IPS DF 19.7 (cell line): ENCODE results near the gene SLC28A1.

Experiments used
- DNase-seq: peaks from one replicate; pipeline ENCODE4 v3.0.0-alpha.2; 2013; ENCODE audit warnings: low read depth, low spot score

Gene SLC28A1

GRCh38 chr15:84938726-84939125 is 54.3 kb downstream of the SLC28A1 start:
- DNase-seq = no peak

GRCh38 chr15:84940399-84940798 is 55.9 kb downstream of the SLC28A1 start:
- DNase-seq = no peak

DNA sequence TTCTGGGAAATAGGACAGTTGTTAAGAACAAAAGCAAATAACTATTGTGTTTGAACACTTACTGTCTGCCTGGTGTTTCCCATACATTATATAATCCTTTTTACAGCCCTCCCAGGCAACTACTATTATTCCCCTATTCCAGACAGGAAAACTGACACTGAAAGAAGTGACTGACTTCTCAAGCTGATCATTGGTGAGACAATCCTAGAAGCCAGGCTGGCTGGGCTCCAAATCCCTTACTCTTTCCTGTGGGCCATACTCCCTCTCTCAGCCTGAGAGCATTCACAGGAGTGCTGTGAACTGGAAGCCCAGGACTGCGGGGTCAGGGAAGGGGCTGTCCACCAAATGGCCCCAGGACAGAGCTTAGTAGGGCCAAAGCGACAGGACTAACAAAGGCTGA is 58.0 kb downstream of the SLC28A1 start:
- no peak for DNase-seq

DNA sequence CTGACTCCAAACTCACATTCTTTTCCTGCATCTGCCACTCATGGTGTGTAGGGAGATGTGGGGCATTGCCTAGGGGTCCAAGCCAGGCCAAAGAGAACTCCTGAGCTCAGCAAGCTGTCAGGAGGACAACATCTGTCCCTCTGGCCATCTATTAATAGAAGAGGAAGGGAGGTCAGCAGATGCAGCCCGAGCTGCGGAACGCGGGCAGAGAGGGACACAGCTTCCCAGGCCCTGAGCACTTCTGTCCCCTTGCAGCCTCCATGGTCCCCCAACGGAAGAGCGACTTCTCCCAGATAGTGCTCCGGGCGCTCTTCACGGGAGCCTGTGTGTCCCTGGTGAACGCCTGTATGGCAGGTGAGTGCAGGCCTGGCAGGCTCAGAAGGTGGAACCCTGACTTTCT is 59.8 kb downstream of the SLC28A1 start:
- DNase-seq = no peak

DNA sequence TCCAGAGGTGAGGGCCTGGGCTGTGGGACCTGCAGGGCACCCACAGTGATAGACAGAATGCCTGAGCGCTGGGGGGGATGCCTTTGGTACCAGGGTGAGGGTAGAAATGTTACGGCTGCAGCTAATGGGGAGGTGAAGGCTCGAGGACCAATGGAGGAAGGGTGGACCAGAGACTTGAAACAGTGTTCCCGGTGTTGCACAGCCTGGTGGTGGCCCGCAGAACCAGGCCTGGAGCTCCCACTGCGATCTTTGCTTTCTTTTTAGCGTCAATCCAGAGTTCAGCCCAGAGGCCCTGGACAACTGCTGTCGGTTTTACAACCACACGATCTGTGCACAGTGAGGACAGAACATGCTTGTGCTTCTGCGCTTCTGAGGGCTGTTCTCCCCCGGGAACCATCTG is 60.4 kb downstream of the SLC28A1 start:
- DNase-seq = no peak

DNA sequence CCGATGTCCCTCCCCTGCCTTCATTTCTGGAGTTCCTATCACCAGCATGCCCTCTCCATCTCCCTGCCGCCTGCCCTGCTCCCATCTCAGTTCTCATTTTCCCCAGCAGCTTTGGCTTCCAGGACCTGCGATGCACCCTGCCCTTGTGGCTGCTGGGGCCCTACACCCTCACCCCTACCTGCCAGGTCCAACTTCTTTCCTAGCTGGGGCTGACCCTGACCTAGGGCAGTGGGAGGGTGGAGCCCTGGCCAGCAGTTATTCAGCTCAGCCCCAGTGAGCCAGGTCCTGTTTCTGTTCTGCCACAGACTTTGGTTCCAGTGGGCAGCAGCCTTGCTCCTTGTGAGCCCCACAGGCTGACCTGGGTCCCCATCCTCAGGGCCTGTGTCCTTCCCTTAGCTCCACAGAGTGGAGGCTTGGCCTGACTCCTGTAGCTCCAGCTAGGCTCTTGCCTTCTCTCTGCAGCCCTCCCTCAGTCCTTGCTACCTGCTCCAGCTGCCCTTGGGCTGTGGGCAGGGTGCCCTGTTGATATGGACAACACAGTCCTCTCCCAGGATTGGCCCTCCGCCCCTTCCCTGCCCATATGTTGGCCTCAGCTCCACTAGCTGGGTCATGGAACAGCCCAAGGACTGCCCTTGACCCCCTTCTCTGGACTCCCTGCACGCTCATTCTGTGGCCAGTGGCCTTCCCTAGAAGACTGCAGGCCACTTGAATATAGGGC is 62.5 kb downstream of the SLC28A1 start:
- DNase-seq = no peak

DNA sequence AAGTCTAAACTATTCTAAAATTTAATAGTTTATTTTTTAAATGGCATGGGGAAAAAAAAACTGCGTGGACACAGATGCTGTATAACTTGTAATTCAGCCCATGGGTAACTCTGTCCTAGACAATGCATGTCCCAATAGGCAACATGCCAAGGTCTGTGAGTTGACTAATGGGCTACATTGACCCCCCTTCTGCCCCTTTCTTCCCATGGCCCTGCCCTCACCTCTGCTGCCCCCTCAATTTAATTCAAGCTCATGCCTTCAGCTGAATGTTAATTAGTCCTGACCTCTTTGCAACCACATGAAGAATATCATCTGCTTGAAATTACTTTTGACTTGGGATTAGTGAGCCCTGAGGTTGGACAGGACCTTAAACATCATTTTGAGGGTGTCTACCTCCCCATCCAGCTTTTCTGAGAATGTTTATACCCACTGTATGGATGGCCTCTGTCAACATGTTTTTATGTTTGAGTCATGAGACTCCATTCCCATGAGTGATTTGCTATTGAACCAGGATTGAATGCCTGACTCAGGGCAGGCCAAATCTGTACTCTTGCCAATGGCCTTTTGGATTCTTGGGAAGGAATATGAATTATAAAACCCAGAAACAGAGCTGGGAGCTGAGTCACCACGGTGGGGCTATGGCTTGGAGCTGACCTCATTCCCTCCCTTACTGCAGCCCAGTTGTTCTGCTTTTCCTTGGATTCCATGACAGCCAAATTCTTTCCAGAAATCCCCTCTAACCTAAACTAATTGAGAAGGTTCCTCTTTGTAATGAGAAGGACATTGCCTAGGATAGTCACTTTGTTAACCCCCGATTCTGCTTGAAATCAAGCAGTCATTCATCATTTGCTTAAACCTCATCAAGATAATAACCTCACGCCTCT is 63.7 kb downstream of the SLC28A1 start:
- DNase-seq = no peak

GRCh38 chr15:84949043-84949442 is 64.6 kb downstream of the SLC28A1 start:
- DNase-seq = no peak

DNA sequence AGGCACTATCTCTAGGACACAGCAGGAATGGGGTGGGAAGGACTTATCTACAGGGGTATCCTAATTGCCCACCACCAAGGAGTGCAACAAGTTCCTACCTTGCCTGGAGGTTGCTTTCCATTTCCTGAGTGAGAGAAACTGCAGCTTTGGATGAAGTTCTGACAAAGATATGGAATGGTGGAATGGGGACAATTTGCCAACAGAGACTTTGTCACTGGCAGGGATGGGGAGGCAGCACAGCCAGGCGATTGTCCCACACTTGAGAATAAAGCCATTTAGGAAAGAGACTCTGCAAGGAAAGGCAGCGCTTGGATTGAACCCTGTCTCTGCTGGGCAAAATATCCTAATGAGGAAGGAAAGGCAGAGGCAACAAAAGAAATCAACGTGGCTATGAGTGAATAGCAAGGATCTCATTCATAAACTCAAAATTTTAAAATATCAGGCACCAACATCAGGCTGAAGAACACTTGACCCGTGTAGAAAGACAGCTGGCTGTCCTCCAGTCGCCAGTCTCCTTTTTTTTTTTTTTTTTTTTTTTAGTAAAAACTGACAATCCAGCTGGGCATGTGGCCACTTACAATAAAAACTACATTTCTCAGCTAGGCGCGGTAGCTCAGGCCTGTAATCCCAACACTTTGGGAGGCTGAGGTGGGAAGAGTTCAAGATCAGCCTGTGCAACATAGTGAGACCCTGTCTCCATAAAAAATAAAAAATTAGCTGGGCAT is 65.5 kb downstream of the SLC28A1 start:
- DNase-seq = no peak

DNA sequence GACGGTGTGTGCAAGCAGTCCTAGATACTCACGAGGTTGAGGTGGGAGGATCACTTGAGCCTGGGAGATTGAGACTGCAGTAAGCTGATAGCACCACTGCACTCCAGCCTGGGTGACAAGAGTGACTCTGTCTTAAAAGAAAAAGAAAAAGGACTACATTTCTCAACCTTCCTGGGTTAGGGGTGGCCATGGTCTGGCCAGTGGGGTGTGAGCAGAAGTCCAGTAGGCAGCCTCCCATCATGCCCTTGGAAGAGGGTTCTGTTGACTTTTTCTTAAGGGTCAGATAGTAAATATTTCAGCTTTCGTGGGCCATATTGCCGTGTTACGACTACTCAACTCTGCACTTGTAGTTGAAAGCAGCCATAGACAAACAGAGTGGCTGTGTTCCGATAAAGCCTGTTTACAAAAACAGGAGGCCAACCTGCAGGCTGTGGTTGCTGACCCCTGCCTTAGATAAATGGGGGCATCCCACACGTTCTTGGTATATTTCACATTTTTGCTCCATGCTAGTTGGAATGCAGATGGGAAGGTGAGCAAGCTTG is 66.2 kb downstream of the SLC28A1 start:
- DNase-seq = no peak

DNA sequence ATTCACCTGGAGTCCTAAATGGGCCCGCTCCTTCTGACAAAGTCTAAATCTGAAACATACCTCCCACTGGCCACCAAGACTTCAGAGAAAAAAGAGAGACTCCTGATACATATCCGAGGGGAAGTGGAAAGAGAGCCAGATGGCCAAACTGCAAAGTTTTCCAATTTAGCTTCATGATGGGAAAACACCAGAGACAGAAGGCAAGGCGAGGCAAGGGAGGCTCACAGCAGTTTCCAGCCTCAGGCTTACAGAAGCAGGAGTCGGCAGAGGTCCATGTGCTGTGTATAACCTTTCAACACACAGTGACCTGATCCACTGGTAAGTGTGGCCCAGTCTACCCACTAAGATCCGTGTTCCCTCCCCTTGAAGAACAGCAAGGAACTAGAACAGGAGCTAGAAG is 67.3 kb downstream of the SLC28A1 start:
- no peak for DNase-seq

DNA sequence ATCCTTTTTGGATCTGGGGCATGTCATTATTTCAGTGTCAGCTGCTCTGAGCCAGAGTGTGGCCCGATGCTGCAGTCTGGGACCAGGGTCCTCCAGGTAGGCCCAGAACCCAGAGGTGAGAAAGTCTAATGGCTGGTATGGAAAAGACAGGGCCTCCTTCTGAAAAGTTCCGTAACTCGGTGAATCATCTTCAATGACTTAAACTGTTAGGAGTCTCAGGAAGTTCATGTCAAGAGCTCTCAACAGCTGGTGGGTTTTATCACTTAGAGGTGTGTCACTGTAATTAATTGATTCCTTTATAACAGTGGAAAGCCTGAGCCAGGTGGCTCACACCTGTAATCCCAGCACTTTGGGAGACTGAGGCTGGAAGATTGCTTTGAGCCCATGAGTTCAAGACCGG is 68.7 kb downstream of the SLC28A1 start:
- no peak for DNase-seq

GRCh38 chr15:84953726-84954125 is 69.3 kb downstream of the SLC28A1 start:
- no peak for DNase-seq

DNA sequence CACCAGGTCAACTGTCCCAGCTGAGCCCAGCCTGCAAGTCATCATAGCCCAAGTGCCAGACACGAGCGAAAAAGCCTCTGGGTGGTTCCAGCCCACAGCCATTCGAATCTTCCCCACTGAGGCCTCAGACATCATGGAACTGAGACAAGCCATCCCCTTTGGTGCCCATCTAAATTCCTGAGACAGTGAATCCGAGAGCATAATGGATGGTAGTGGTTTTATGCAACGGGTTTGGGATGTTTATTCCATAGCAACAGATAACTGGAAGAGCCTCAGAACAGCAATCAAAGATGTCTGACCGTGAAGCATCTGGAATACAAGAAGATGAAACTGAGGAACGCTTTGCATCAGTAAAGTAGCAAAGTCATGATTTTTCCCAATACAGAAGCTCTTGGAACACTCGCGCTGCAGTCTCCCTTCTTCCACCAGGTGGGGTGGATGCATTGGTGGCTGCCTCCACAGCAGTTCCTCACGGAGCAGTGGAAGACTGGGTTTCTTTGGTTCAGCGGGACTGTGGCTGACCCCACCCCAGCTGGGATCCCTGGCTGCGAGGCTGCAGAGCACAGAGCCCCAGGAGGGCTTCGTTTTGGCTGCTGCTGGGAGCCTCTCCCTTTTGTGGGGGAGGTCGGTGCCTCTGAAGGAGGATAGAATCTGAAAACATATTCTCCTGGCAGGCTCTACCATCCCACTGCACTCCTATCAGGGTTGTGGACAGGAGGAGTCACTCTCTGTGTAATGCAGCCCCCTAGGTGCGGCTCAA is 70.8 kb downstream of the SLC28A1 start:
- no peak for DNase-seq

DNA sequence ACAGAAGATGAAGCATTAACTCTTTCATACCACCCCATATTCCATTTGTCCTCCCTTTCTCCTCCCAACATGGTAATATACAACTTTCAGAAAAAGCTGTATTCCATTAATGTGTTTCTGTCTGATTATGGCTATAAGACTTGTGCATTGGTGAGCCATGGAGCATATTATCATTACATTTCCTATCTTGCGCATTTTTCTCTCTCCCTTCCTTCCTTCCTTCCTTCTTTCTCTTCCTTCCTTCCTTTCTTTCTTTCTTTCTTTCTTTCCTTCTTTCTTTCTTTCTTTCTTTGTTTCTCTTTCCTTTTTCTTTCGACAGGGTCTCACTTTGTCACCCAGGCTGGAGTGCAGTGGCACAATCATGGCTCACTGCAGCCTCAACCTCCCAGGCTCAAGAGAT is 71.7 kb downstream of the SLC28A1 start:
- no peak for DNase-seq

GRCh38 chr15:84960391-84961113 is 76.1 kb downstream of the SLC28A1 start:
- DNase-seq = no peak

GRCh38 chr15:84961114-84961452 is 76.6 kb downstream of the SLC28A1 start:
- DNase-seq = no peak

- DNase-seq = no peak
These were observed 77.2 kb downstream of the SLC28A1 start for GRCh38 chr15:84961707-84962106.

DNA sequence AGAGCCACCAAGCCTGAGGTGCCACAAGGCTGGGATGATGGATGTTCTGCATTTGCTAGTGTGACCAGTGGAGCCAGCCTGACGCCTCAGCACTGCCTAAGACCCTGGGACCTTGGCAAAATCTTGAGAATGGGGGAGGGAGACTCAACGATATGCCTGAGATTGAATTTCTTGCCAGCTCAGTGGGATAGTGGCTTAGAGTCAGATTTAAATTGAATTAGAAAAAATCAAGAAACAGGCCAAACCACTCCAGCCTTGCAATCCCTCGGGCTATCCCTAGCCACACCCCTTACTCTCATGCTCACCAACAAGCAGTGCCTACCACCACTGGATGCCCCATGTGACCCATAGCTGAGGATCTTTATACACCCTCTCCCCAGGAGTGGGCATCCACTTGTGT is 78.5 kb downstream of the SLC28A1 start:
- no peak for DNase-seq

- DNase-seq = no peak
These were observed 82.9 kb downstream of the SLC28A1 start for GRCh38 chr15:84967380-84967779.

DNA sequence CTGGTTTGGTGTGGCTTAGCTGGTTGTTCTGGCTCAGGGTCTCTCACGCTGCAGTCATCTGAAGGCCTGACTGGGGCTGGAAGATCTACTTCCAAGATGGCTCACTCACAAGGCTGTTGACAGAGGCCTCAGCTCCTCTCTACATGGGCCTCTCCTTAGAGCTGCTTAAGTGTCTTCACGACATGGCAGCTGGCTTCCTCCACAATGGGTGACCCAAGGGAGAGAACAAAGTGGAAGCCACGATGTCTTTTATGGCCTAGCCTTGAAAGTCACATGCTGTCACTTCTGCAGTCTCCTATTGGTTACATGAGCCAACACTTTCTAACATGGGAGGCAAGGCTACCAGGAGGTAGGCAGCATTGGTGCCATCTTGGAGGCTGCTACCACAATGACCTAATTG is 83.8 kb downstream of the SLC28A1 start:
- DNase-seq = no peak
